ENCODE data around the gene ULBP1. TPM values are rescaled to one million over a fixed set of nuclear protein-coding genes. Genes with fewer than 3 reads are reported as not detected.
"Not testable (repeated sequence)": the region's sequence is repeated elsewhere in the genome, so short reads cannot be mapped to it uniquely, and the experiment has no call there.

The ULBP1 gene
- total RNA-seq, 1 experiment from 2014 or later = 1.6 TPM

DNA sequence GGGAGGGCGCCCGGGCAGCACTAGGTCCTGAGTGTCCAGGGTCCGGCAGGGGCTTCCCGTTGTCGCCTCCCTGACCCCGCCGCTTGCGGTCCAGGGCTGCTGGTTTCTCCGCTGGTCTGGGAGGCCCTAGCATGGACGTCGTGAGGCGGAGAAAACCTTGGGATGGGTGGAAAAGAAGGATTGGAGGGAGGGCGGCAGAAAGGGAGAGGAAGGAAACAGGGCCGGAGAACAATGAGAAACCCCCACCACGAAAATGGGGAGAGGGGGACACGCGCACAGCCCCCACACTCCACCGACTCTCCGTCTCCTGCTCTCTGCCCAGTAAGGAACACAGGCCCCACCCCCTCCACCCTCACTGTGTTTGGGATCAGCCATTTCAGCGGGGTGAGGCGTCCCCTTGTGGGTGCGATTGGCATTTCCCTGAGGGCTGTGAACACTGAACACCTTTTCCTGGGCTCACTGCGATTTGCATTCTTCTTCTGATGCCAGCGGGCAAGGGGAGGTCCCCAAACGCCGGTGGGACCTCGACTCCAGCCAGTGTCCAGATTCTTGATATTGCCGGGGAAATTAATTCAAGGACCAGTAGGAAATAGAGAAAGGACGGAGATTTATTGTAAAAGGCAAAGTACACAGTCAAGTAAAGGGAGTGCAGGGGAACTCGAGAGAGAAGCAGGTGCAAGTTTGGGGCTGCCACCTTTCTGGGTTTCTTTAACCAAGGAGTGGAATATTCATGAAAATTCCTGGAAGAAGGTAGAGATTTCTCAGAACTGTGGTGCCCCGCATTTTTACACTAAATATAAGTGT lies 37.6 kb upstream of the ULBP1 start:
- Mint-ChIP-seq H3K27me3 (ENCODE audit: low read depth) (peaks cover 95% of the 10 kb centered on the region), H3K36me3 (ENCODE audit: insufficient read depth in 1 of 3, low read depth in 3 of 3) (no peaks in the 10 kb centered on the region; a peak in 1 of 7 replicates), H3K27ac (no peak overlapping the region), H3K9me3 (peaks cover 4 to 6% of the 10 kb centered on the region in 2 experiments; a peak in 4 of 5 replicates), H3K4me1 (peaks cover 12 to 19% of the 10 kb centered on the region in 2 experiments), H3K4me3 (peak overlapping the region; percentile 73 to 83)
- Histone ChIP-seq H3K23ac (ENCODE audit: insufficient read length, low read depth, low read length) (no peak overlapping the region), H3T11ph (ENCODE audit: low read length) (no peak overlapping the region), H3K56ac (ENCODE audit: insufficient read length, low read depth, low read length) (no peak overlapping the region), H2BK15ac (ENCODE audit: low read depth, low read length) (no peak overlapping the region; the same call in 1 of the 2 replicates), H3K4me1 (ENCODE audit: insufficient read depth, low read length) (no peaks in the 10 kb centered on the region), H3K27me3 (ENCODE audit: insufficient read depth, low read length) (peaks cover 44% of the 10 kb centered on the region), H4K20me1 (ENCODE audit: control insufficient read depth, insufficient read depth, insufficient read length) (no peaks in the 10 kb centered on the region), H3K79me2 (ENCODE audit: insufficient read depth, low read length) (no peaks in the 10 kb centered on the region), H4K8ac (replicated peaks; ENCODE audit: insufficient read length, low read depth, low read length) (no peak overlapping the region), H3K27ac (ENCODE audit: insufficient read length, low read depth, low read length) (no peak overlapping the region), H3K23me2 (ENCODE audit: insufficient read length, low read depth, low read length, poor library complexity, severe bottlenecking) (peaks cover 19% of the 10 kb centered on the region), H2BK5ac (ENCODE audit: insufficient read length, low read length) (no peak overlapping the region), H2BK12ac (ENCODE audit: insufficient read length, low read depth, low read length) (no peak overlapping the region), H3K9ac (ENCODE audit: extremely low read depth, insufficient read length, low read length) (no peak overlapping the region), H3K4me2 (ENCODE audit: insufficient read depth, insufficient read length, low read length) (peak overlapping the region; percentile 41), H2BK120ac (ENCODE audit: low read depth, low read length, poor library complexity, severe bottlenecking) (no peak overlapping the region), H3K14ac (ENCODE audit: insufficient read depth, low read length) (no peak overlapping the region; the same call in 1 of the 2 replicates), H3K4ac (ENCODE audit: low read depth, low read length) (no peak overlapping the region), H4K5ac (ENCODE audit: insufficient read length, low read depth, low read length) (no peak overlapping the region), H2BK20ac (ENCODE audit: low read depth, low read length, poor library complexity, severe bottlenecking) (no peak overlapping the region), H2AFZ (ENCODE audit: low read length) (no peak overlapping the region), H3K9me3 (ENCODE audit: control insufficient read depth, low read depth, low read length) (no peaks in the 10 kb centered on the region), H4K91ac (ENCODE audit: insufficient read length, low read depth, low read length) (no peak overlapping the region), H2AK5ac (ENCODE audit: insufficient read length, low read length) (no peak overlapping the region), H3K79me1 (ENCODE audit: insufficient read depth, low read depth, low read length, poor library complexity, severe bottlenecking) (no peaks in the 10 kb centered on the region), H3K18ac (ENCODE audit: insufficient read length, low read depth, low read length) (no peak overlapping the region)
- TF ChIP-seq, protein P1, sequence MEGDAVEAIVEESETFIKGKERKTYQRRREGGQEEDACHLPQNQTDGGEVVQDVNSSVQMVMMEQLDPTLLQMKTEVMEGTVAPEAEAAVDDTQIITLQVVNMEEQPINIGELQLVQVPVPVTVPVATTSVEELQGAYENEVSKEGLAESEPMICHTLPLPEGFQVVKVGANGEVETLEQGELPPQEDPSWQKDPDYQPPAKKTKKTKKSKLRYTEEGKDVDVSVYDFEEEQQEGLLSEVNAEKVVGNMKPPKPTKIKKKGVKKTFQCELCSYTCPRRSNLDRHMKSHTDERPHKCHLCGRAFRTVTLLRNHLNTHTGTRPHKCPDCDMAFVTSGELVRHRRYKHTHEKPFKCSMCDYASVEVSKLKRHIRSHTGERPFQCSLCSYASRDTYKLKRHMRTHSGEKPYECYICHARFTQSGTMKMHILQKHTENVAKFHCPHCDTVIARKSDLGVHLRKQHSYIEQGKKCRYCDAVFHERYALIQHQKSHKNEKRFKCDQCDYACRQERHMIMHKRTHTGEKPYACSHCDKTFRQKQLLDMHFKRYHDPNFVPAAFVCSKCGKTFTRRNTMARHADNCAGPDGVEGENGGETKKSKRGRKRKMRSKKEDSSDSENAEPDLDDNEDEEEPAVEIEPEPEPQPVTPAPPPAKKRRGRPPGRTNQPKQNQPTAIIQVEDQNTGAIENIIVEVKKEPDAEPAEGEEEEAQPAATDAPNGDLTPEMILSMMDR (conservative IDR thresholded peaks at IDR 0.05) = peak; percentile 88
- WGBS (ENCODE audit: extremely low coverage, insufficient read length, low lambda C conversion rate) = no CpG with 5 or more reads among the region's 31 CpGs
- peak; percentile 90 for DNase-seq

GRCh38 chr6:149927025-149927424 lies 36.7 kb upstream of the ULBP1 start:
- no CpG with 5 or more reads among the region's 4 CpGs for WGBS (ENCODE audit: extremely low coverage, insufficient read length, low lambda C conversion rate)
- peaks cover 95% of the 10 kb centered on the region for H3K27me3 Mint-ChIP-seq (ENCODE audit: low read depth)

More at GRCh38 chr6:149927025-149927424, 36.7 kb upstream of the ULBP1 start:
- H3K36me3 Mint-ChIP-seq (ENCODE audit: insufficient read depth in 1 of 3, low read depth in 3 of 3); H3K27ac Mint-ChIP-seq; H3K79me2 ChIP-seq (ENCODE audit: insufficient read depth, low read length); H3K4me1 ChIP-seq (ENCODE audit: insufficient read depth, low read length); H3T11ph ChIP-seq (ENCODE audit: low read length); DNase-seq; H3K14ac ChIP-seq (ENCODE audit: insufficient read depth, low read length); H3K4ac ChIP-seq (ENCODE audit: low read depth, low read length); H2BK5ac ChIP-seq (ENCODE audit: insufficient read length, low read length); H3K9me3 Mint-ChIP-seq; H2BK15ac ChIP-seq (ENCODE audit: low read depth, low read length); H3K18ac ChIP-seq (ENCODE audit: insufficient read length, low read depth, low read length); H3K56ac ChIP-seq (ENCODE audit: insufficient read length, low read depth, low read length); H2BK12ac ChIP-seq (ENCODE audit: insufficient read length, low read depth, low read length); H3K4me2 ChIP-seq (ENCODE audit: insufficient read depth, insufficient read length, low read length); H3K23ac ChIP-seq (ENCODE audit: insufficient read length, low read depth, low read length); H2BK120ac ChIP-seq (ENCODE audit: low read depth, low read length, poor library complexity, severe bottlenecking); H2AFZ ChIP-seq (ENCODE audit: low read length); H4K8ac ChIP-seq (replicated peaks; ENCODE audit: insufficient read length, low read depth, low read length); H4K91ac ChIP-seq (ENCODE audit: insufficient read length, low read depth, low read length); H3K4me3 Mint-ChIP-seq; H3K79me1 ChIP-seq (ENCODE audit: insufficient read depth, low read depth, low read length, poor library complexity, severe bottlenecking); H2AK5ac ChIP-seq (ENCODE audit: insufficient read length, low read length); H3K9me3 ChIP-seq (ENCODE audit: control insufficient read depth, low read depth, low read length); H3K9ac ChIP-seq (ENCODE audit: extremely low read depth, insufficient read length, low read length); H3K27ac ChIP-seq (ENCODE audit: insufficient read length, low read depth, low read length); H2BK20ac ChIP-seq (ENCODE audit: low read depth, low read length, poor library complexity, severe bottlenecking); H4K5ac ChIP-seq (ENCODE audit: insufficient read length, low read depth, low read length); H4K20me1 ChIP-seq (ENCODE audit: control insufficient read depth, insufficient read depth, insufficient read length): not testable (repeated sequence)
- peaks cover 11 to 18% of the 10 kb centered on the region in 2 experiments for H3K4me1 Mint-ChIP-seq
- peaks cover 19% of the 10 kb centered on the region for H3K23me2 ChIP-seq (ENCODE audit: insufficient read length, low read depth, low read length, poor library complexity, severe bottlenecking)
- H3K27me3 ChIP-seq (ENCODE audit: insufficient read depth, low read length) = peaks cover 35% of the 10 kb centered on the region

All from H9 (cell line).